Measurements from ENCODE around the gene LAIR1. TPM values are rescaled to one million over a fixed set of nuclear protein-coding genes. Genes with fewer than 3 reads are reported as not detected.
"Not testable (repeated sequence)": the region's sequence is repeated elsewhere in the genome, so short reads cannot be mapped to it uniquely, and the experiment has no call there.

The LAIR1 gene
- total RNA-seq, 1 donor from 2014 or later: not detected

- no peak overlapping the region for H3K27ac Mint-ChIP-seq (ENCODE audit: unreplicated experiment)
- Histone ChIP-seq H3K4me1 (ENCODE audit: insufficient read depth, low read length) (no peaks in the 10 kb centered on the region), H3K4me3 (ENCODE audit: insufficient read depth, low read depth, low read length) (no peak overlapping the region), H3K9ac (ENCODE audit: low read length) (no peak overlapping the region), H4K20me1 (ENCODE audit: insufficient read depth, low read length) (no peaks in the 10 kb centered on the region), H3K4me2 (ENCODE audit: low read length) (no peak overlapping the region), H3K79me2 (ENCODE audit: insufficient read depth, low read length) (no peaks in the 10 kb centered on the region), H3K27me3 (ENCODE audit: insufficient read depth, low read length) (no peaks in the 10 kb centered on the region), H3K27ac (ENCODE audit: low read depth, low read length) (no peak overlapping the region), H3K9me3 (ENCODE audit: insufficient read depth, low read depth, low read length) (no peaks in the 10 kb centered on the region), H3K36me3 (ENCODE audit: insufficient read depth, low read length) (no peaks in the 10 kb centered on the region), H2AFZ (ENCODE audit: low read depth, low read length) (no peak overlapping the region)
- FAIRE-seq: no peak
- peaks cover 39% of the 10 kb centered on the region for H3K27me3 Mint-ChIP-seq (ENCODE audit: low read depth, unreplicated experiment)
- DNase-seq (ENCODE audit: low read depth): no peak
- no peaks in the 10 kb centered on the region for H3K36me3 Mint-ChIP-seq (ENCODE audit: low read depth, unreplicated experiment)
- H3K9me3 Mint-ChIP-seq (ENCODE audit: unreplicated experiment): peaks cover 5% of the 10 kb centered on the region
- TF ChIP-seq CTCF (IDR thresholded peaks at IDR 0.05; ENCODE audit: insufficient read depth, low read depth, low read length): no peak
- TF ChIP-seq EZH2 (IDR thresholded peaks at IDR 0.05; ENCODE audit: insufficient read depth, low read length): no peak
- no peak overlapping the region for H3K4me3 Mint-ChIP-seq (ENCODE audit: unreplicated experiment)
- H3K4me1 Mint-ChIP-seq (ENCODE audit: low read depth, unreplicated experiment): no peaks in the 10 kb centered on the region
Measured at GRCh38 chr19:54383330-54383729, 18.6 kb upstream of the LAIR1 start.

GRCh38 chr19:54382041-54382440 is 17.3 kb upstream of the LAIR1 start:
- not testable (repeated sequence) for FAIRE-seq; H3K4me2 ChIP-seq (ENCODE audit: low read length); H3K9ac ChIP-seq (ENCODE audit: low read length); H3K36me3 Mint-ChIP-seq (ENCODE audit: low read depth, unreplicated experiment); H3K9me3 Mint-ChIP-seq (ENCODE audit: unreplicated experiment); H3K9me3 ChIP-seq (ENCODE audit: insufficient read depth, low read depth, low read length); H3K36me3 ChIP-seq (ENCODE audit: insufficient read depth, low read length); H3K79me2 ChIP-seq (ENCODE audit: insufficient read depth, low read length); H3K4me1 Mint-ChIP-seq (ENCODE audit: low read depth, unreplicated experiment); H3K27ac Mint-ChIP-seq (ENCODE audit: unreplicated experiment); H4K20me1 ChIP-seq (ENCODE audit: insufficient read depth, low read length); DNase-seq (ENCODE audit: low read depth); H3K27me3 ChIP-seq (ENCODE audit: insufficient read depth, low read length); H2AFZ ChIP-seq (ENCODE audit: low read depth, low read length); H3K27ac ChIP-seq (ENCODE audit: low read depth, low read length); H3K4me3 Mint-ChIP-seq (ENCODE audit: unreplicated experiment); H3K4me1 ChIP-seq (ENCODE audit: insufficient read depth, low read length); H3K4me3 ChIP-seq (ENCODE audit: insufficient read depth, low read depth, low read length)
- H3K27me3 Mint-ChIP-seq (ENCODE audit: low read depth, unreplicated experiment): peaks cover 30% of the 10 kb centered on the region

- no peak for TF ChIP-seq EZH2 (IDR thresholded peaks at IDR 0.05; ENCODE audit: insufficient read depth, low read length)
- TF ChIP-seq CTCF (IDR thresholded peaks at IDR 0.05; ENCODE audit: insufficient read depth, low read depth, low read length): no peak
- Histone ChIP-seq H3K4me3 (ENCODE audit: insufficient read depth, low read depth, low read length) (no peak overlapping the region), H3K9me3 (ENCODE audit: insufficient read depth, low read depth, low read length) (no peaks in the 10 kb centered on the region), H3K9ac (ENCODE audit: low read length) (no peak overlapping the region), H3K36me3 (ENCODE audit: insufficient read depth, low read length) (no peaks in the 10 kb centered on the region), H3K4me2 (ENCODE audit: low read length) (no peak overlapping the region), H4K20me1 (ENCODE audit: insufficient read depth, low read length) (no peaks in the 10 kb centered on the region), H2AFZ (ENCODE audit: low read depth, low read length) (no peak overlapping the region), H3K27ac (ENCODE audit: low read depth, low read length) (no peak overlapping the region), H3K27me3 (ENCODE audit: insufficient read depth, low read length) (no peaks in the 10 kb centered on the region), H3K79me2 (ENCODE audit: insufficient read depth, low read length) (no peaks in the 10 kb centered on the region), H3K4me1 (ENCODE audit: insufficient read depth, low read length) (no peaks in the 10 kb centered on the region)
- FAIRE-seq (no peak), DNase-seq (ENCODE audit: low read depth) (no peak)
- no peaks in the 10 kb centered on the region for H3K4me1 Mint-ChIP-seq (ENCODE audit: low read depth, unreplicated experiment)
- H3K4me3 Mint-ChIP-seq (ENCODE audit: unreplicated experiment): no peak overlapping the region
- no peak overlapping the region for H3K27ac Mint-ChIP-seq (ENCODE audit: unreplicated experiment)
- peaks cover 5% of the 10 kb centered on the region for H3K9me3 Mint-ChIP-seq (ENCODE audit: unreplicated experiment)
- no peaks in the 10 kb centered on the region for H3K36me3 Mint-ChIP-seq (ENCODE audit: low read depth, unreplicated experiment)
- H3K27me3 Mint-ChIP-seq (ENCODE audit: low read depth, unreplicated experiment): peaks cover 33% of the 10 kb centered on the region
Measured at GRCh38 chr19:54380897-54381296, 16.2 kb upstream of the LAIR1 start.

All from astrocyte (in vitro differentiated cells and primary cell).